Measurements from ENCODE around the gene BRWD1. TPM values are rescaled to one million over a fixed set of nuclear protein-coding genes. Genes with fewer than 3 reads are reported as not detected.

The BRWD1 gene
- total RNA-seq, 1 donor, result 54.0 TPM

DNA sequence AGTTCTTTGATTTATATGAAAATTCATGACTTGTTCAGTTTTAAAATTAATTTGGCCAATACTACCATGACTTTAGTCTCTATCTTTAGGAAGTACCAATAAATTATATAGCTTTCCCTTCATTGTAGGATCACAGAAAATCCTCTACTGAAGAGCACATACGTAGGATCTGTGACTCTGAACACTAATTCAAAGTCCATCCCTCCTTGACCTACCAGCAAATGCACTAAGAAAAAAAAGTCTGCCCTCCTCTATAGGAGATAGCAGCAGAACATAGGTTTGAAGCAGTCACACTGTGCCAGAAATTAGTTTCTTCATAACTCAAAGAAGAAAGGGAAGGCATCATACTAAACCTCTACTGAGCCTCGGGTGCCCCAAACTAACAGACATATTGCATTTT, 16.5 kb downstream of the BRWD1 start:
- DNase-seq (ENCODE audit: low read depth), result no peak
- H3K4me3 ChIP-seq (ENCODE audit: low read depth, low read length), result no peak overlapping the region
- no peak for TF ChIP-seq CTCF (IDR thresholded peaks at IDR 0.05; ENCODE audit: insufficient read depth, low read length)

GRCh38 chr21:39288987-39289386, 24.4 kb downstream of the BRWD1 start:
- no peak overlapping the region for H3K4me3 ChIP-seq (ENCODE audit: low read depth, low read length)
- no peak for TF ChIP-seq CTCF (IDR thresholded peaks at IDR 0.05; ENCODE audit: insufficient read depth, low read length)
- DNase-seq (ENCODE audit: low read depth), result no peak

DNA sequence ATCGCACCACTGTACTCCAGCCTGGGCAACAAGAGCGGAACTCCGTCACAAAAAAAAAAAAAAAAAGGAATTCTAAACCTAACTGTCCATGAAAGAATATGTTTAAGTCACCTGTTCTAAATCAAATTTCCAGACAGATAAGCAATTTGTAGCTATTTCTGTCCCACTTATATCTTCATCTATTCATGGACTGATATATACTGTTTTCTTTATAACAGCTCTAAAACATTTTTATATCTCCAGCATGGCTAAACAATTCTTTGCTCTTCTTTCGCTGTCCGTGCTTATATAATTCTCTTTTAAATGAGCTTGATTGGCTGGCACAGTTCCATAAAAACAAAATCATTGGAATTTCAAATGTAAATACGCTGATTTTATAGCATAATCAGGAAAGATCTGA, 30.5 kb downstream of the BRWD1 start:
- no peak for TF ChIP-seq CTCF (IDR thresholded peaks at IDR 0.05; ENCODE audit: insufficient read depth, low read length)
- DNase-seq (ENCODE audit: low read depth), result no peak
- H3K4me3 ChIP-seq (ENCODE audit: low read depth, low read length), result no peak overlapping the region

DNA sequence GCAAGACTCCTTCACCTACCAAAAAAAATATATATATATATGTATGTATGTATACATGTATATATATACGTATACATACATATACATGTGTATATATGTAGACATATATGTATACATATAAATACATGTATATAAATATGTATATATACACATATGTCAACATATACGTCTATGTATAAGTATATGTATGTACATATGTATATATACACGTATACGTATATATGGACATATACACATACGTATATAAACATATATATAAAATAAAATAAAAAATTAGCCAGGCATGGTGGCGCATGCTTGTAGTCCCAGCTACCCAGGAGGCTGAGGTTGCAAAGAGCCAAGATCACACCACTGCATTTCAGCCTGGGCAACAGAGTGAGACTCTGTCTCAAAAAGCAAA, 31.6 kb downstream of the BRWD1 start:
- no peak overlapping the region for H3K4me3 ChIP-seq (ENCODE audit: low read depth, low read length)
- no peak for TF ChIP-seq CTCF (IDR thresholded peaks at IDR 0.05; ENCODE audit: insufficient read depth, low read length)
- DNase-seq (ENCODE audit: low read depth), result no peak

DNA sequence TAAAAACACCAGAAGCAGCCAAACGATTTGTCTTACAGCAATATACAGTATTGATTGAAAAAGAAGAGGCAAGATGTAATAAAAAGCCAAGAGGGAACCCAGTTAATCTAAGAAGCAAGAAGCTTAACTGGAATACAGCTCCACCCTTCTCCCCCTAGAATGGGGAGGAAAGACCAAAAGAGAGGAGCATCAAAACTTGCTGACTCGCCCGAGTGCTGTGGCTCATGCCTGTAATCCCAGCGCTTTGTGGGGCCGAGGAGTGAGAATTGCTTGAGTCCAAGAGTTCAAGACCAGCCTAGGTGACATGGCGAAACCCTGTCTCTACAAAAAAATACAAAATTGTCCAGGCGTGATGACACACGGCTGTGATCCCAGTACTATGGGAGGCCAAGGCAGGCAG, 32.2 kb downstream of the BRWD1 start:
- no peak for TF ChIP-seq CTCF (IDR thresholded peaks at IDR 0.05; ENCODE audit: insufficient read depth, low read length)
- DNase-seq (ENCODE audit: low read depth), result no peak
- H3K4me3 ChIP-seq (ENCODE audit: low read depth, low read length), result no peak overlapping the region

- TF ChIP-seq CTCF (IDR thresholded peaks at IDR 0.05; ENCODE audit: insufficient read depth, low read length), result no peak
- H3K4me3 ChIP-seq (ENCODE audit: low read depth, low read length), result no peak overlapping the region
- no peak for DNase-seq (ENCODE audit: low read depth)
Measured at GRCh38 chr21:39269620-39270019, 43.8 kb downstream of the BRWD1 start.

DNA sequence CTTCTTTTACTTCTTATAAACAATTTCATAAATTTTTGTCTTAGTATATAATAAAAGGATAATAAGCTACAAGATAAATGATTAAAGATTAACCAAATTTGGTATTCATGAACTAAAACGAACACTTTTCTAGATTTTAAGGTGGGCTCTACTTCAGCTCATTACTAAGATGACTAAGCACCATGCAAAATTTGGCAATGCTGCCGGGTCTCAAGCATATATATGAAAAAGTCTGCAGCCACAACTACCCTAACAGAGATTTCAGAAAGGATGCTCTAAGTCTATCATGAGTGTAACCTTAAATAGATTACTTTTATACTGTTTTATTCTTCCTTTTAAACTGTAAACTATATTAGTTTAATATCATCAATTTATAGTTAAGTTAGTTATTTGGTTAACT, 47.8 kb downstream of the BRWD1 start:
- TF ChIP-seq CTCF (IDR thresholded peaks at IDR 0.05; ENCODE audit: insufficient read depth, low read length), result no peak
- no peak for DNase-seq (ENCODE audit: low read depth)
- H3K4me3 ChIP-seq (ENCODE audit: low read depth, low read length), result no peak overlapping the region

All from fibroblast of the aortic adventitia (primary cell).